PC-3 (cell line): ENCODE results near the gene COQ8A. TPM values are rescaled to one million over a fixed set of nuclear protein-coding genes. Genes with fewer than 3 reads are reported as not detected.

Experiments
- ATAC-seq: fragments of 200-7000 bp; cut with Tn5 transposase; 2 replicates; pipeline ENCODE4 v1.9.1; 2020; ENCODE audit warnings: mild to moderate bottlenecking, moderate library complexity
- BruUV-seq: library from RNA; stranded (reverse); fragments of 400-500 nt; replicated peaks from 2 replicates; lab custom pipeline; 2021; lab: Mats Ljungman, UMichigan
- CTCF ChIA-PET: fragments of 300-600 bp; sonication (Branson Sonifier 250); formaldehyde crosslinking; loops from one replicate; lab custom pipeline; 2022; ENCODE audit warnings: antibody characterized with exemption; lab: Charles Lee
- POLR2A ChIA-PET: fragments of 300-600 bp; sonication (Branson Sonifier 250); formaldehyde crosslinking; loops from one replicate; lab custom pipeline; 2022; ENCODE audit warnings: antibody characterized with exemption; ENCODE audit not compliant: unreplicated experiment; lab: Charles Lee
- DNase-seq: peaks from one replicate; pipeline ENCODE4 v3.0.0-alpha.2; 2015
- H2AFZ ChIP-seq: fragments of 300-600 bp; sonication (generic); 2 replicates; pipeline ENCODE4 v1.6.0; 2016; ENCODE audit warnings: antibody characterized with exemption, low read length
- H3F3A ChIP-seq: fragments of 300-600 bp; sonication (generic); one replicate; pipeline ENCODE4 v1.6.0; 2017; ENCODE audit warnings: antibody characterized with exemption, low read length, control low read depth, mild to moderate bottlenecking; ENCODE audit not compliant: unreplicated experiment
- H3K27ac ChIP-seq: fragments of 300-600 bp; sonication (generic); 2 replicates; pipeline ENCODE4 v1.5.1; 2016; ENCODE audit warnings: mild to moderate bottlenecking, low read length
- H3K27me3 ChIP-seq: fragments of 300-600 bp; sonication (generic); 2 replicates; pipeline ENCODE4 v1.6.1; 2016; ENCODE audit warnings: low read length, mixed read lengths
- H3K36me3 ChIP-seq: fragments of 300-600 bp; sonication (generic); 2 replicates; pipeline ENCODE4 v1.6.1; 2016; ENCODE audit warnings: low read depth, mixed run types, low read length, mixed read lengths
- H3K4me1 ChIP-seq: fragments of 300-600 bp; sonication (generic); 2 replicates; pipeline ENCODE4 v1.5.1; 2016; ENCODE audit warnings: low read length; ENCODE audit not compliant: insufficient read depth
- H3K4me2 ChIP-seq: fragments of 300-600 bp; sonication (generic); 2 replicates; pipeline ENCODE4 v1.6.0; 2016; ENCODE audit warnings: low read length
- H3K4me3 ChIP-seq: fragments of 300-600 bp; sonication (generic); 2 replicates; pipeline ENCODE4 v1.5.1; 2016; ENCODE audit warnings: mild to moderate bottlenecking, low read length, mixed read lengths
- H3K79me2 ChIP-seq: fragments of 300-600 bp; sonication (generic); 2 replicates; pipeline ENCODE4 v1.6.1; 2017; ENCODE audit warnings: low read length, mixed read lengths
- H3K9ac ChIP-seq: fragments of 300-600 bp; sonication (generic); 2 replicates; pipeline ENCODE4 v1.6.0; 2016; ENCODE audit warnings: mild to moderate bottlenecking, low read length
- H3K9me2 ChIP-seq: fragments of 300-600 bp; sonication (generic); replicated peaks from 2 replicates; pipeline ENCODE4 v1.6.1; 2016; ENCODE audit warnings: mixed run types, low read length, mixed read lengths
- H3K9me3 ChIP-seq: fragments of 300-600 bp; sonication (generic); 2 replicates; pipeline ENCODE4 v1.6.1; 2016; ENCODE audit warnings: low read length, mixed read lengths
- H4K20me1 ChIP-seq: fragments of 300-600 bp; sonication (generic); 2 replicates; pipeline ENCODE4 v1.6.1; 2016; ENCODE audit warnings: low read length, mixed read lengths
- CTCF ChIP-seq: fragments of 300-600 bp; sonication (generic); conservative IDR thresholded peaks from 2 replicates; pipeline ENCODE4 v1.5.1; 2017; ENCODE audit warnings: antibody characterized with exemption, low read depth, mild to moderate bottlenecking, low read length
- EZH2 ChIP-seq: fragments of 300-600 bp; sonication (generic); IDR thresholded peaks from one replicate; pipeline ENCODE4 v1.6.1; 2017; ENCODE audit warnings: antibody characterized with exemption, mild to moderate bottlenecking, low read length; ENCODE audit not compliant: unreplicated experiment
- EZH2phosphoT487 ChIP-seq: fragments of 300-600 bp; sonication (generic); IDR thresholded peaks from 2 replicates; pipeline ENCODE4 v1.6.1; 2018; ENCODE audit warnings: mild to moderate bottlenecking, antibody characterized with exemption, low read length, borderline replicate concordance
- intact Hi-C: fragments of 100-400 bp; cut with micrococcal nuclease; formaldehyde crosslinking; loops from 2 replicates; pipeline ENCODE4 v1.9.0; 2023
- total RNA-seq: library from RNA; depleted of rRNA; stranded (reverse); fragments of >200 nt; gene quantifications from 2 replicates; pipeline ENCODE4 v1.2.3, GENCODE V29; 2014

The COQ8A gene
- total RNA-seq, 1 experiment from 2014 or later, result 67.0 TPM

GRCh38 chr1:226948480-226948879 lies 8.4 kb downstream of the COQ8A start:
- intact Hi-C loops, result loop anchor here (10.0 kb wide), 1 partner anchor 146 kb away; no protein-coding TSS in a partner anchor
- H3K9me2 ChIP-seq, result no peaks in the 10 kb centered on the region
- no peaks in the 10 kb centered on the region; the same call in 1 of the 2 replicates for H3K4me1 ChIP-seq
- BruUV-seq, result no TSS peak
- H3K9me3 ChIP-seq, result no peaks in the 10 kb centered on the region
- no peak for TF ChIP-seq EZH2phosphoT487
- no peak for TF ChIP-seq CTCF
- TF ChIP-seq EZH2, result no peak
- DNase-seq (no peak), ATAC-seq (no peak)
- H4K20me1 ChIP-seq, result 0 out of 2 replicates have a peak, but pooled peaks cover 9% of the 10 kb centered on the region
- H3K4me2 ChIP-seq, result no peak overlapping the region
- H3K27me3 ChIP-seq, result no peaks in the 10 kb centered on the region
- no peak overlapping the region for H2AFZ ChIP-seq
- H3K79me2 ChIP-seq, result peaks cover 86% of the 10 kb centered on the region
- no peaks in the 10 kb centered on the region for H3K36me3 ChIP-seq
- H3K9ac ChIP-seq, result no peak overlapping the region
- CTCF ChIA-PET, result no interaction called here
- no peak overlapping the region for H3K27ac ChIP-seq
- POLR2A ChIA-PET, result no interaction called here
- H3K4me3 ChIP-seq, result no peak overlapping the region
- H3F3A ChIP-seq, result no peaks in the 10 kb centered on the region

- Histone ChIP-seq H3K79me2 (peaks cover 86% of the 10 kb centered on the region), H3K4me1 (no peaks in the 10 kb centered on the region; the same call in 1 of the 2 replicates), H3F3A (no peaks in the 10 kb centered on the region), H3K4me2 (no peak overlapping the region), H3K36me3 (no peaks in the 10 kb centered on the region), H3K27ac (no peak overlapping the region), H3K4me3 (no peak overlapping the region), H3K9me3 (no peaks in the 10 kb centered on the region), H3K27me3 (no peaks in the 10 kb centered on the region), H3K9ac (no peak overlapping the region), H4K20me1 (0 out of 2 replicates have a peak, but pooled peaks cover 9% of the 10 kb centered on the region), H3K9me2 (no peaks in the 10 kb centered on the region), H2AFZ (no peak overlapping the region)
- CTCF ChIA-PET, result no interaction called here
- TF ChIP-seq EZH2 (no peak), CTCF (no peak), EZH2phosphoT487 (no peak)
- no peak for DNase-seq
- ATAC-seq, result no peak
- BruUV-seq, result no TSS peak
- intact Hi-C loops, result loop anchor here (10.0 kb wide), 1 partner anchor 146 kb away; no protein-coding TSS in a partner anchor
- POLR2A ChIA-PET, result no interaction called here
Measured at GRCh38 chr1:226948996-226949395, 8.9 kb downstream of the COQ8A start.

- intact Hi-C loops, result loop anchor here (10.0 kb wide), 1 partner anchor 145 kb away; no protein-coding TSS in a partner anchor
- H3K9ac ChIP-seq, result no peak overlapping the region
- no peaks in the 10 kb centered on the region for H3K9me2 ChIP-seq
- H2AFZ ChIP-seq, result no peak overlapping the region
- no peak overlapping the region for H3K27ac ChIP-seq
- no peaks in the 10 kb centered on the region for H3F3A ChIP-seq
- no peak overlapping the region for H3K4me3 ChIP-seq
- BruUV-seq, result no TSS peak
- ChIA-PET CTCF (no interaction called here), POLR2A (no interaction called here)
- no peak for TF ChIP-seq EZH2
- TF ChIP-seq CTCF, result no peak
- TF ChIP-seq EZH2phosphoT487, result no peak
- no peaks in the 10 kb centered on the region; the same call in 1 of the 2 replicates for H3K4me1 ChIP-seq
- no peaks in the 10 kb centered on the region for H3K36me3 ChIP-seq
- no peaks in the 10 kb centered on the region for H3K27me3 ChIP-seq
- DNase-seq (no peak), ATAC-seq (no peak)
- peaks cover 86% of the 10 kb centered on the region for H3K79me2 ChIP-seq
- H3K9me3 ChIP-seq, result no peaks in the 10 kb centered on the region
- H4K20me1 ChIP-seq, result 0 out of 2 replicates have a peak, but pooled peaks cover 9% of the 10 kb centered on the region
- no peak overlapping the region for H3K4me2 ChIP-seq
Measured at GRCh38 chr1:226949401-226949800, 9.3 kb downstream of the COQ8A start.
